Fibroblast of the conjunctiva (primary cell): Measurements from ENCODE around the gene CAMTA1.

ENCODE experiments used
- DNase-seq: peaks from one replicate; pipeline ENCODE4 v3.0.0-alpha.2; 2010; ENCODE audit warnings: low read depth

Gene CAMTA1

DNA sequence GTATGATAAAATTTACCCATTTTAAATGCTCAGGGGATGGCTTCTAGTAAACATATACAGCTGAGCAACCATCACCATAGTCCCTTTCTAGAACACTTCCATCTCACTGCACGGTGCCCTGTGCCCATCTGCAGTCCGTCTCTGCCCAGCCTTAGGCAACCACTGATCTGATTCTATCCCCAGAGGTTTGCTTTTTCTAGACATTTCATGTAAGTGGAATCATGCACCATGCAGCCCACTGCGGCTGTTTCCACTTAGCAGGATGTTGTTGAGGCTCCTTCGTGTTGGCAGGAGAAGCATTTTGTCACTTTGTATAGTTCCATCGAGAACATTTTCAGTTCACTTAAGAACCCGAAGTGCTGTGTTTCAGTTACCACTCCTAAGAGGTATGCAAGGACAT, 958.1 kb downstream of the CAMTA1 start:
- peak; percentile 0 for DNase-seq

DNA sequence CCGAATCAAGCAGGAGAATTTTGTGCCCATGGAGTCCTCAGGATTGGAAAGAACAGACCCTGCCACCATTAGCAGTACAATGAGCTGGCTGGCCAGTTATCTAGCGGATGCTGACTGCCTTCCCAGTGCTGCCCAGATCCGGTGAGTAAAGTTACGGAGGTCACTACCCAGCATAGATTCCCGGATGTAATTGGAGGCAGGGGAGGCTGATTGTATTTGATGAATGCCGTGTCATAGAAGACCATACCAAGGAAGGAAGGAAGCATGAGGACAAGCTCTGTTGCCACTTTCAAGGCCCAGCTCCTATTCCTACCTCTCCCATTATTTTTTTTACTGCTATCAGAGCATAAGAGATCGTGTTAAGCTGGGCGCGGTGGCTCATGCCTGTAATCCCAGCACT, 959.6 kb downstream of the CAMTA1 start:
- no peak for DNase-seq

DNA sequence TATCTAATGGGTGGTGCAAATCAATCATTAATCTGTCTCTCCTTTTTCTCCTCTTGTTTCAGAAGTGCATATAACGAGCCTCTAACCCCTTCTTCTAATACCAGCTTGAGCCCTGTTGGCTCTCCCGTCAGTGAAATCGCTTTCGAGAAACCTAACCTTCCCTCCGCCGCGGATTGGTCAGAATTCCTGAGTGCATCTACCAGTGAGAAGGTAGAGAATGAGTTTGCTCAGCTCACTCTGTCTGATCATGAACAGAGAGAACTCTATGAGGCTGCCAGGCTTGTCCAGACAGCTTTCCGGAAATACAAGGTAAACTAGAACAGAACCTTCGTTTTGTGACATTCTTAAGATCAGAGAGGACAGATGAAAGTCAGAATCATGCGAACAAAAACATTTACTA, 960.5 kb downstream of the CAMTA1 start:
- DNase-seq, result no peak

GRCh38 chr1:7747605-7748004, 962.4 kb downstream of the CAMTA1 start:
- DNase-seq, result no peak

- no peak for DNase-seq
Observed at GRCh38 chr1:7749126-7749525, 963.9 kb downstream of the CAMTA1 start.

DNA sequence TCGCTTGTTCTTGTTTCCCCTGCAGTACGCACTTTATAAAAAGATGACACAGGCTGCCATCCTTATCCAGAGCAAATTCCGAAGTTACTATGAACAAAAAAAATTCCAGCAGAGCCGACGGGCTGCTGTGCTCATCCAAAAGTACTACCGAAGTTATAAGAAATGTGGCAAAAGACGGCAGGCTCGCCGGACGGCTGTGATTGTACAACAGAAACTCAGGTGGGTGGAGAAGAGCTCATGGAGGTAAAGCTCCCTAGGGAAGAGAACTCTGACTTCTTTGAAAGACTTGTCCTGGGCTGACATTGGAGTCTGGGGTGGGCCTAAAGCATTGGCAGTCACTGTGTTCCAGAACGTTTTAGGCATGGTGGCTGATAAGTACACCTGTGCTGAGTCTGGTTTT, 965.9 kb downstream of the CAMTA1 start:
- no peak for DNase-seq

- DNase-seq, result peak; percentile 56
Observed at GRCh38 chr1:7752512-7753417, 967.5 kb downstream of the CAMTA1 start.

GRCh38 chr1:7753641-7754040, 968.4 kb downstream of the CAMTA1 start:
- DNase-seq, result no peak

GRCh38 chr1:7754234-7754633, 969.0 kb downstream of the CAMTA1 start:
- DNase-seq, result no peak

- DNase-seq, result no peak
Observed at GRCh38 chr1:7755448-7755847, 970.2 kb downstream of the CAMTA1 start.

- no peak for DNase-seq
Observed at GRCh38 chr1:7760245-7760644, 975.0 kb downstream of the CAMTA1 start.

- no peak for DNase-seq
Observed at GRCh38 chr1:7761103-7761502, 975.8 kb downstream of the CAMTA1 start.

DNA sequence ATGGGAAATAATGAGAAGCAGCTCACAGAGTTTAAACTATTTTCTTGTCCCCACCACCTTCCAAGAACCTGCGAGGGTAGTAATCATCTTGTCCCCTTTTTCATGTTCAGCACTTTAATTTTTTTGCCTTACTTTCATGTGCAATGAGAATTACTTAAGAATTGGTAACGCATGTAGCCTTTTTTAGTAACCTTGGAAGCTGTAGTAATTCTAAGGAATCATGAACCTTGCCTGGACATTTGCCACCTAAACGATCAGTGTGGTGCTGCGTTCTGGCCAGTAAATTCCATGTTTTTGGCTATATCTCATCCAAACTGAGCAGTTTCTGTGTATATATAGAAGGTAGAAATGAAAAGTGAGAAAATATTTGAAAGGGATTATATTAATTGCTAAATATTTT, 981.9 kb downstream of the CAMTA1 start:
- no peak for DNase-seq

- DNase-seq, result no peak
Observed at GRCh38 chr1:7768583-7768982, 983.3 kb downstream of the CAMTA1 start.

DNA sequence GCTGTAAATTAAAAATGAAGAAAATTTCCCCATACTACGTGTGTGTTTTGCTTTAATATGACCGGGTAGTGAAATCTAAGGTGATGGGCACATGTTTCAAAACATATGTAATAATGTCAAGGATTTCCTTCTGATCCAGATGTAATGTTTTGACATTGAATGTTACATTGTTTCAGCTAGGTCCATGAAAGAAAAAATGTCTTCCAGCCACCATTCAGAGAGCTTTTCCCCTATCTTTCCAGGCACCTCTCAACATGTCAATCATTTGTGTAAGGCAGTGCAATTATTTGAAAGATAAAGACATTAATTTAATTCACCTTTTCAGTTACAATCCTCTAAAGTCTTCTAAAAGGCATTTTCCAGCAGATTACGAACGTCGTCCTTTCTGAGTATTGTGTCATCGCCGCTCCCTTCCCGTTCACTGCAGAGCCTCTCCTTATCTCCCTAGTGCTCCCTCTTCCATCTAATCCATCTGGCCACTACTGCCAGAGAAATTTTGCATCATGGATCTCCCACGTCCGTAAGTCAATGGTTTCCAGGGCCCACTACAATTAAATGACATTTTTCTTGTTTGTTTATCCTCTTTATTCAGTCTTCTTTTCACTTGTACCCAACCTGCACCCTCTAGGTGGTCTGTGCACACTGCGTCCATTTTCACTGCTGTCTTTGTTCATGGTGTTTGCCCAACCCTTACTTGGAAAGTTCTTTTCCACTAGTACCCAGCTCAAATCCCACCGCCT, 984.6 kb downstream of the CAMTA1 start:
- no peak for DNase-seq

DNA sequence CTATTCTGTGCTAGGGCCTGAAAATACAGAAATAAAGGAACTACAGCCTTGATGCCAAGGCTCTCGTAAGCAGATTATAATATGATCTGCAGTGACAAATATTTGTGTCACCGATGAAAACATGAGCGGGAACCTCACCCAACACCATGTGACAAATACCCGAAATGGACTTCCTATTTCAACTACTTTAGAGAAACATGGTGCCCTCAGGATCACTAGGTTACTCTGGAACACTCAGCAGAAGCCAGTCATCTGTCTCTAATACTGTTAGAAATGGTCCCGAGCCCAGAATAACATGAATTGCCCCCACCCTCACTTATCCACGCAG, 985.4 kb downstream of the CAMTA1 start:
- DNase-seq, result no peak

GRCh38 chr1:7770997-7771822, 986.0 kb downstream of the CAMTA1 start, which contains the start of gene VAMP3:
VAMP3 (plus strand) TSS chr1:7771296; CDS start chr1:7771384, 88 bp downstream.
- peak; percentile 55 for DNase-seq

DNA sequence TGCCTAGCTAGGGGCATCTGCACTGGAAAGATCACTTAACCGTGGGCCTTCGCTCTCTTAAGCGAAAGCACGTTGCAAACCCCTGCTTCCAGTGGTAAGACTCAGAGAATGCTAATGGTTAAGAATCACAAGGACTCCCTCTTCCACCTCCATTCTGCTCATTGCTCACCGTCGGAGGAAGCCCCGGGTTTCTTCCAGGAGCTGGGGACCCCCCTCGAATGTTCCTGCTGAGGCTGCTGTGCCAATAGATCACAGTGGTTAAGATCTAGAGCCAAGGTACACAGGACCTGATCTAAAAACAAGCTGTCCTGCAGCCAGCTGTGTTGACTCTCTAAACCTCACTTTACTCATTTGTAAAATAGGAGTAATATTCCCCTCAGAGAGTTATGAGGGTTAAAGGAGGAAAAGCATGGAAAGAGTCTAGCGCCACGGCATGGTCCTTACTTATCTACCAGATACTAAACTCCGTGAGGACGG, 986.6 kb downstream of the CAMTA1 start:
- DNase-seq, result no peak

- no peak for DNase-seq
Observed at GRCh38 chr1:7777591-7777990, 992.3 kb downstream of the CAMTA1 start.

DNA sequence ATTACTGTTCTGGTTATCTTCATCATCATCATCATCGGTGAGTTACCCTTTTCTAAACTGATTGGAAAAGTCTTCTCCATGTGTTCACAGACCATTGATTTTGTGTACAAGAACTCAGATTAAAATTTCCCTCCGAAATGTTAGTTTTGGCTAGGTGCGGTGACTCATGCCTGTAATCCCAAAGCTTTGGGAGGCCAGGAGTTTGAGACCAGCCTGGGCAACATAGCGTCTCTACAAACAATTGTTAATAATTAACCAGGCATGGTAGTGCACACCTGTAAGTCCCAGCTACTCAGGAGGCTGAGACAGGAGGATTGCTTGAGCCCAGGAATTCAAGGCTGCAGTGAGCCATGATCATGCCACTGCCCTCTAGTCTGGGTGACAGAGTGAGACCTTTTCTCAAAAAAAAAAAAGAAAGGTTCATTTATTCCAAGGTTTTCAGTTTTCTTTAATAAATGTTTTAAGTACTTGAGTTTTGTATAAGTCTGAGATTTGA, 992.9 kb downstream of the CAMTA1 start:
- no peak for DNase-seq

DNA sequence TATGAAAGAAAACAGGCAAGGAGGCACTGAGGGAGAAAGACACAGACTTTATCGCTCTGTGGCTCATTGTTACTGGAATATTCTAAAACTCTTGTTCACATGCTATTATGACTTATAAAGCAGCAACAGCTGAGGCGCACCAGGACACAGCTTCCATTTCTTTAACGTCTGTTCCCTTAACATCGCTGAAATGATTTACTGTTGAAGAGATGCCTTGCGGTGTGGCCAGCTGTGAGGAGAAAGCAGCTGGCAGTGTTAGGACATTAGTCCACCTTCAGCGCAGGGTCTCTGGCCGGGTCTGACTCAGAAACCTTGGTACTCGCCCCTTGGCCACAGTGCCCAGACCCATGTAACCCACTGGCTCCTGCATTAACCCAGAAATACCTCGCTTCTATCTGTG, 995.7 kb downstream of the CAMTA1 start:
- DNase-seq, result no peak

DNA sequence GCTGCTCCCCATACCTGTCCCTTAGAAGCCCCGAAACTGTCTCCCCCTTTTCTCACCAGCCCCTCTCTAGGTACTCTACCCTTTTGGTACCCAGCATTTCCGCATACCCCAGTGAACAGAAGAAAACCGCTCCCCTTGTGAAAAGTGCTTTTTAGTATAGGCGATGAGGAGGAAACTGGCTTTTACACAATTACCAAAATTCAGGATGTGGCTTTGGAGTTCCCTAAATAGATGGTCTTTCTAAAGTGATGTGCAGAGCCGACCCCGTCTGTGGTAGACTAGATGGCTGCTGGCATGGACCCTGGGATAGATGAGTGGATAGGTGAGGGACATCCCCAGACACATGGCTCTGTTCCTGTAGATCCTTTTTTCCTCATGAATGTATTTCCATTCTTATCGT, 996.2 kb downstream of the CAMTA1 start:
- DNase-seq, result no peak
